Omental fat pad (tissue), 4 donors: ENCODE data around the gene FAM20C. TPM values are rescaled to one million over a fixed set of nuclear protein-coding genes. Genes with fewer than 3 reads are reported as not detected.

ENCODE experiments used
- ATAC-seq: fragments of 150-250 bp; one replicate; pipeline ENCODE4 v1.9.1; 2016; ENCODE audit warnings: mild to moderate bottlenecking, moderate library complexity; ENCODE audit not compliant: low FRiP score
- DNase-seq: peaks from one replicate; pipeline ENCODE4 v3.0.0-alpha.2; 2019; ENCODE audit warnings: low spot score
- CTCF ChIP-seq, 3 donors: fragments of 450-650 bp; IDR thresholded peaks; one replicate each; pipeline ENCODE4 v1.5.1; 2016 to 2017; ENCODE audit warnings: antibody characterized with exemption in 3 of 3, mild to moderate bottlenecking in 3 of 3, moderate library complexity in 2 of 3
- total RNA-seq, 4 donors: library from RNA; depleted of rRNA; stranded (reverse); fragments of >200 nt; gene quantifications; one replicate each; pipeline ENCODE4 v1.1.0, GENCODE V29; 2016

FAM20C gene
- total RNA-seq, 4 donors from 2014 or later: 25.5 to 119 (median 35.8) TPM

- no peak for TF ChIP-seq CTCF (IDR thresholded peaks at IDR 0.05)
- ATAC-seq (no peak), DNase-seq (no peak)
These were observed 78.1 kb downstream of the FAM20C start for GRCh38 chr7:270351-270983.

- TF ChIP-seq CTCF (IDR thresholded peaks at IDR 0.05): no peak
These were observed 79.1 kb downstream of the FAM20C start for GRCh38 chr7:271266-272107.

GRCh38 chr7:272108-272615, 79.8 kb downstream of the FAM20C start:
- ATAC-seq (no peak), DNase-seq (no peak)
- no peak for TF ChIP-seq CTCF (IDR thresholded peaks at IDR 0.05)

More at GRCh38 chr7:271266-272107, 79.1 kb downstream of the FAM20C start:
- no peak for DNase-seq
- no peak for ATAC-seq

GRCh38 chr7:272631-273030, 80.3 kb downstream of the FAM20C start:
- DNase-seq (no peak), ATAC-seq (no peak)

GRCh38 chr7:273327-273726, 81.0 kb downstream of the FAM20C start:
- no peak for TF ChIP-seq CTCF (IDR thresholded peaks at IDR 0.05)
- DNase-seq (no peak), ATAC-seq (no peak)

More at GRCh38 chr7:272631-273030, 80.3 kb downstream of the FAM20C start:
- no peak for TF ChIP-seq CTCF (IDR thresholded peaks at IDR 0.05)

GRCh38 chr7:274266-274665, 81.9 kb downstream of the FAM20C start:
- no peak for TF ChIP-seq CTCF (IDR thresholded peaks at IDR 0.05)
- DNase-seq: no peak
- ATAC-seq: no peak
